Brain microvascular endothelial cell (primary cell): ENCODE data around the gene DDX24.

Experiments
- DNase-seq: peaks from one replicate; pipeline ENCODE4 v3.0.0-alpha.2; 2020
- H3K27ac ChIP-seq: fragments of 250-450 bp; sonication (Bioruptor Pico); 2 replicates; pipeline ENCODE4 v1.5.1; 2020; ENCODE audit warnings: mild to moderate bottlenecking, moderate library complexity
- H3K27me3 ChIP-seq: fragments of 250-450 bp; sonication (Bioruptor Pico); replicated peaks from 2 replicates; pipeline ENCODE4 v1.5.1; 2020; ENCODE audit warnings: mild to moderate bottlenecking
- H3K36me3 ChIP-seq: fragments of 250-450 bp; sonication (Bioruptor Pico); replicated peaks from 2 replicates; pipeline ENCODE4 v1.5.1; 2020; ENCODE audit warnings: mild to moderate bottlenecking
- H3K4me3 ChIP-seq: 2 replicates; pipeline ENCODE4 v1.5.1; 2011; ENCODE audit warnings: low read depth, mild to moderate bottlenecking, control low read depth, low read length, moderate library complexity
- CTCF ChIP-seq: IDR thresholded peaks from 2 replicates; pipeline ENCODE4 v1.5.1; 2011; ENCODE audit warnings: low read depth, mild to moderate bottlenecking, moderate library complexity, low read length, control low read depth, inconsistent platforms; ENCODE audit errors: missing control alignments
- in situ Hi-C: cut with HindIII; loops from 2 replicates; pipeline ENCODE4 v1.10.0; 2017; ENCODE audit warnings: low sequenced_read_pairs, low pct_ligation_motif_present

DDX24 gene

GRCh38 chr14:94016446-94016976, 64.5 kb downstream of the DDX24 start:
- no peak for TF ChIP-seq CTCF
- Histone ChIP-seq H3K36me3 (no peaks in the 10 kb centered on the region), H3K27ac (no peak overlapping the region), H3K4me3 (no peak overlapping the region), H3K27me3 (no peaks in the 10 kb centered on the region)
- no peak for DNase-seq
- in situ Hi-C loops: no loop called here

- Histone ChIP-seq H3K4me3 (no peak overlapping the region), H3K27me3 (no peaks in the 10 kb centered on the region), H3K27ac (no peak overlapping the region), H3K36me3 (no peaks in the 10 kb centered on the region)
- in situ Hi-C loops: no loop called here
- no peak for TF ChIP-seq CTCF
- no peak for DNase-seq
Measured at GRCh38 chr14:94015223-94015622, 65.8 kb downstream of the DDX24 start.

- H3K4me3 ChIP-seq: no peak overlapping the region
- H3K36me3 ChIP-seq: no peaks in the 10 kb centered on the region
- DNase-seq: no peak
- TF ChIP-seq CTCF: no peak
- in situ Hi-C loops: no loop called here
- H3K27me3 ChIP-seq: peaks cover under 1% of the 10 kb centered on the region
- H3K27ac ChIP-seq: no peak overlapping the region
Measured at GRCh38 chr14:94014382-94014781, 66.6 kb downstream of the DDX24 start.

- H3K27ac ChIP-seq: no peak overlapping the region
- DNase-seq: no peak
Measured at GRCh38 chr14:94011795-94012194, 69.2 kb downstream of the DDX24 start.

GRCh38 chr14:94010625-94011024, 70.4 kb downstream of the DDX24 start:
- in situ Hi-C loops: no loop called here
- Histone ChIP-seq H3K36me3 (no peaks in the 10 kb centered on the region), H3K4me3 (no peak overlapping the region), H3K27me3 (peaks cover 2% of the 10 kb centered on the region), H3K27ac (no peak overlapping the region)
- no peak for TF ChIP-seq CTCF
- DNase-seq: no peak

More at GRCh38 chr14:94011795-94012194, 69.2 kb downstream of the DDX24 start:
- H3K4me3 ChIP-seq: no peak overlapping the region
- no peak for TF ChIP-seq CTCF
- H3K36me3 ChIP-seq: no peaks in the 10 kb centered on the region
- H3K27me3 ChIP-seq: peaks cover 2% of the 10 kb centered on the region
- in situ Hi-C loops: no loop called here

- no peak for TF ChIP-seq CTCF
- H3K4me3 ChIP-seq: no peak overlapping the region
- in situ Hi-C loops: no loop called here
- no peaks in the 10 kb centered on the region for H3K36me3 ChIP-seq
- H3K27me3 ChIP-seq: peaks cover 2% of the 10 kb centered on the region
- DNase-seq: no peak
- no peak overlapping the region for H3K27ac ChIP-seq
Measured at GRCh38 chr14:94009767-94010166, 71.2 kb downstream of the DDX24 start.
